ENCODE measurements around the gene COMMD6.
"Not testable (repeated sequence)": the region's sequence is repeated elsewhere in the genome, so short reads cannot be mapped to it uniquely, and the experiment has no call there.

- TF ChIP-seq CTCF (conservative IDR thresholded peaks at IDR 0.05; ENCODE audit: low read length); EZH2phosphoT487 (IDR thresholded peaks at IDR 0.05; ENCODE audit: borderline replicate concordance): not testable (repeated sequence)
These were observed 7.7 kb upstream of the COMMD6 start for GRCh38 chr13:75545386-75545785.

Data from Loucy (cell line).